Left lung (tissue), 10 donors: ENCODE measurements around the gene POLR3GL. TPM values are rescaled to one million over a fixed set of nuclear protein-coding genes. Genes with fewer than 3 reads are reported as not detected.

Experiments used
- ATAC-seq: fragments of 200-7000 bp; cut with Tn5 transposase; one replicate; pipeline ENCODE4 v1.9.1; 2020; ENCODE audit warnings: moderate library complexity
- DNase-seq, 4 donors: peaks; one replicate each; pipeline ENCODE4 v3.0.0-alpha.2; 2013 to 2020
- H3K27ac ChIP-seq, 2 donors: fragments of 200-600 bp; sonication (generic) in 1 of 2; one replicate each; pipeline versions ENCODE4 v1.5.0 to v1.8.0; 2020 to 2021
- H3K27me3 ChIP-seq, 2 donors: fragments of 200-600 bp; sonication (generic) in 1 of 2; one replicate each; pipeline versions ENCODE4 v1.5.0 to v1.8.0; 2020 to 2021
- H3K36me3 ChIP-seq, 2 donors: fragments of 200-600 bp; sonication (generic) in 1 of 2; one replicate each; pipeline versions ENCODE4 v1.5.0 to v1.8.0; 2020 to 2021
- H3K4me1 ChIP-seq, 2 donors: fragments of 200-600 bp; one replicate each; pipeline ENCODE4 v1.8.0; 2021
- H3K4me3 ChIP-seq, 2 donors: fragments of 200-600 bp; sonication (generic) in 1 of 2; one replicate each; pipeline versions ENCODE4 v1.5.0 to v1.8.0; 2020 to 2021; ENCODE audit warnings: mild to moderate bottlenecking in 1 of 2
- H3K9me3 ChIP-seq, 2 donors: fragments of 200-600 bp; sonication (generic) in 1 of 2; one replicate each; pipeline versions ENCODE4 v1.5.0 to v1.8.0; 2020 to 2021
- CTCF ChIP-seq, 2 donors: fragments of 200-600 bp; sonication (generic) in 1 of 2; IDR thresholded peaks; one replicate each; pipeline versions ENCODE4 v1.5.0 to v1.8.0; 2021; ENCODE audit warnings: antibody characterized with exemption in 2 of 2
- intact Hi-C, 2 donors: fragments of 100-400 bp; cut with DNase I; formaldehyde crosslinking; loops; one replicate each; pipeline versions ENCODE4 v1.11.2 to v1.14.2; 2022
- polyA plus RNA-seq, 6 donors: library from polyadenylated mRNA; unstranded; fragments of 120-200 nt; gene quantifications; one replicate each; pipeline ENCODE4 v1.2.1, GENCODE V29; 2013; ENCODE audit not compliant: insufficient read length in 6 of 6
- total RNA-seq, 2 donors: library from RNA; stranded (reverse); fragmentation: NEBNext Ultra II Directional; extraction: Animal tissue kit (Norgen Biotek cat#: 25700); gene quantifications; one replicate each; pipeline ENCODE4 v1.2.1, GENCODE V29; 2021
- donor health status: DM: no; HTN: yes; CAD: no.
- donor health status: DM: no; HTN: no; CAD: no.

POLR3GL gene
- total and polyA plus RNA-seq, 8 donors: 19.6 to 50.2 (median 44.2) TPM

- no peak for TF ChIP-seq CTCF (IDR thresholded peaks at IDR 0.05)
- Histone ChIP-seq H3K9me3 (no peaks in the 10 kb centered on the region), H3K4me3 (peak overlapping the region in 1 of 2 donors; percentile 16), H3K4me1 (peaks cover 0 to 10% of the 10 kb centered on the region in 2 donors), H3K27ac (no peak overlapping the region), H3K36me3 (no peaks in the 10 kb centered on the region), H3K27me3 (peaks cover 17 to 40% of the 10 kb centered on the region in 2 donors)
- peak in 1 of 4 donors; percentile 78 for DNase-seq
- peak; percentile 30 for ATAC-seq
- intact Hi-C loops: loop anchor here in 1 of 2 donors (10.0 kb wide), 1 partner anchor 175 kb away; the partner anchor contains the start of gene NUDT17
Measured at GRCh38 chr1:146019231-146020057, 55.0 kb downstream of the POLR3GL start.

- Histone ChIP-seq H3K4me3 (no peak overlapping the region), H3K9me3 (no peaks in the 10 kb centered on the region), H3K27ac (no peak overlapping the region), H3K27me3 (peaks cover 17 to 40% of the 10 kb centered on the region in 2 donors), H3K4me1 (peaks cover 0 to 10% of the 10 kb centered on the region in 2 donors), H3K36me3 (no peaks in the 10 kb centered on the region)
- no peak for DNase-seq
- intact Hi-C loops: no loop called here
- peak; percentile 19 for ATAC-seq
- no peak for TF ChIP-seq CTCF (IDR thresholded peaks at IDR 0.05)
Measured at GRCh38 chr1:146020058-146021049, 55.9 kb downstream of the POLR3GL start.

GRCh38 chr1:146021050-146021445 lies 56.6 kb downstream of the POLR3GL start:
- H3K4me3 ChIP-seq: no peak overlapping the region

GRCh38 chr1:146021622-146022402 lies 57.3 kb downstream of the POLR3GL start, which contains the start of gene HJV:
Gene HJV, minus strand, starts transcription at chr1:146021735. Its CDS starts 1,504 bp downstream, at chr1:146020231.
- Histone ChIP-seq H3K4me1 (peaks cover 0 to 10% of the 10 kb centered on the region in 2 donors), H3K27ac (no peak within 1 kb of the TSS), H3K27me3 (peaks cover 17 to 40% of the 10 kb centered on the region in 2 donors), H3K36me3 (no peaks in the 10 kb centered on the region), H3K9me3 (no peaks in the 10 kb centered on the region), H3K4me3 (no peak within 1 kb of the TSS)
- TF ChIP-seq CTCF (IDR thresholded peaks at IDR 0.05): no peak
- intact Hi-C loops: no loop called here
- DNase-seq (no peak), ATAC-seq (no peak)

More at GRCh38 chr1:146021050-146021445, 56.6 kb downstream of the POLR3GL start:
- Histone ChIP-seq H3K27me3 (peaks cover 17 to 40% of the 10 kb centered on the region in 2 donors), H3K4me1 (peaks cover 0 to 10% of the 10 kb centered on the region in 2 donors), H3K9me3 (no peaks in the 10 kb centered on the region), H3K27ac (no peak overlapping the region), H3K36me3 (no peaks in the 10 kb centered on the region)
- no peak for DNase-seq
- no peak for ATAC-seq
- intact Hi-C loops: no loop called here
- no peak for TF ChIP-seq CTCF (IDR thresholded peaks at IDR 0.05)
